RWPE1 (cell line): ENCODE measurements around the gene SUGCT.

Experiments
- CTCF ChIA-PET: fragments of 350-600 bp; sonication (Branson Sonifier 250); formaldehyde crosslinking; extraction: SDS; loops from one replicate; lab custom pipeline; 2021; lab: Yijun Ruan, JAX
- POLR2A ChIA-PET: fragments of 400-600 bp; formaldehyde crosslinking; extraction: SDS; loops from one replicate; lab custom pipeline; 2020; ENCODE audit warnings: antibody characterized with exemption; ENCODE audit not compliant: low non-redundant PET; lab: Yijun Ruan, JAX
- DNase-seq: peaks from one replicate; pipeline ENCODE4 v3.0.0; 2012; ENCODE audit warnings: low spot score
- H3K27ac ChIP-seq: fragments of 450-650 bp; 2 replicates; pipeline ENCODE4 v1.5.1; 2017
- CTCF ChIP-seq: fragments of 450-650 bp; conservative IDR thresholded peaks from 2 replicates; pipeline ENCODE4 v1.5.1; 2017; ENCODE audit warnings: low read depth, mild to moderate bottlenecking

The SUGCT gene

GRCh38 chr7:40507166-40507565 is 372.4 kb downstream of the SUGCT start:
- POLR2A ChIA-PET: no interaction called here
- no peak for TF ChIP-seq CTCF
- H3K27ac ChIP-seq: no peak overlapping the region
- CTCF ChIA-PET: no interaction called here
- no peak for DNase-seq

- H3K27ac ChIP-seq: no peak overlapping the region
- DNase-seq: no peak
- ChIA-PET CTCF (interaction anchor here (0.7 to 0.8 kb wide), 3 partner anchors 15 to 129 kb away, joined by 3 read pairs; no protein-coding TSS in a partner anchor), POLR2A (no interaction called here)
- no peak for TF ChIP-seq CTCF
These were observed 374.6 kb downstream of the SUGCT start for GRCh38 chr7:40509287-40509996.

- H3K27ac ChIP-seq: no peak overlapping the region
- POLR2A ChIA-PET: no interaction called here
- CTCF ChIA-PET: interaction anchor here (0.7 kb wide), 1 partner anchor 489 kb away, joined by 3 read pairs; no protein-coding TSS in a partner anchor
- no peak for TF ChIP-seq CTCF
- no peak for DNase-seq
These were observed 381.6 kb downstream of the SUGCT start for GRCh38 chr7:40516376-40516775.

- H3K27ac ChIP-seq: no peak overlapping the region
- no peak for DNase-seq
- TF ChIP-seq CTCF: no peak
- POLR2A ChIA-PET: no interaction called here
- CTCF ChIA-PET: no interaction called here
These were observed 384.2 kb downstream of the SUGCT start for GRCh38 chr7:40519009-40519408.

GRCh38 chr7:40520986-40521738 is 386.4 kb downstream of the SUGCT start:
- no peak for TF ChIP-seq CTCF
- ChIA-PET POLR2A (no interaction called here), CTCF (no interaction called here)
- DNase-seq: no peak
- H3K27ac ChIP-seq: no peak overlapping the region

- ChIA-PET CTCF (no interaction called here), POLR2A (no interaction called here)
- H3K27ac ChIP-seq: no peak overlapping the region
- no peak for TF ChIP-seq CTCF
- DNase-seq: no peak
These were observed 391.0 kb downstream of the SUGCT start for GRCh38 chr7:40525764-40526163.
